ENCODE data around the gene GREB1L.
"Not testable (repeated sequence)": the region's sequence is repeated elsewhere in the genome, so short reads cannot be mapped to it uniquely, and the experiment has no call there.

- TF ChIP-seq, protein P1, sequence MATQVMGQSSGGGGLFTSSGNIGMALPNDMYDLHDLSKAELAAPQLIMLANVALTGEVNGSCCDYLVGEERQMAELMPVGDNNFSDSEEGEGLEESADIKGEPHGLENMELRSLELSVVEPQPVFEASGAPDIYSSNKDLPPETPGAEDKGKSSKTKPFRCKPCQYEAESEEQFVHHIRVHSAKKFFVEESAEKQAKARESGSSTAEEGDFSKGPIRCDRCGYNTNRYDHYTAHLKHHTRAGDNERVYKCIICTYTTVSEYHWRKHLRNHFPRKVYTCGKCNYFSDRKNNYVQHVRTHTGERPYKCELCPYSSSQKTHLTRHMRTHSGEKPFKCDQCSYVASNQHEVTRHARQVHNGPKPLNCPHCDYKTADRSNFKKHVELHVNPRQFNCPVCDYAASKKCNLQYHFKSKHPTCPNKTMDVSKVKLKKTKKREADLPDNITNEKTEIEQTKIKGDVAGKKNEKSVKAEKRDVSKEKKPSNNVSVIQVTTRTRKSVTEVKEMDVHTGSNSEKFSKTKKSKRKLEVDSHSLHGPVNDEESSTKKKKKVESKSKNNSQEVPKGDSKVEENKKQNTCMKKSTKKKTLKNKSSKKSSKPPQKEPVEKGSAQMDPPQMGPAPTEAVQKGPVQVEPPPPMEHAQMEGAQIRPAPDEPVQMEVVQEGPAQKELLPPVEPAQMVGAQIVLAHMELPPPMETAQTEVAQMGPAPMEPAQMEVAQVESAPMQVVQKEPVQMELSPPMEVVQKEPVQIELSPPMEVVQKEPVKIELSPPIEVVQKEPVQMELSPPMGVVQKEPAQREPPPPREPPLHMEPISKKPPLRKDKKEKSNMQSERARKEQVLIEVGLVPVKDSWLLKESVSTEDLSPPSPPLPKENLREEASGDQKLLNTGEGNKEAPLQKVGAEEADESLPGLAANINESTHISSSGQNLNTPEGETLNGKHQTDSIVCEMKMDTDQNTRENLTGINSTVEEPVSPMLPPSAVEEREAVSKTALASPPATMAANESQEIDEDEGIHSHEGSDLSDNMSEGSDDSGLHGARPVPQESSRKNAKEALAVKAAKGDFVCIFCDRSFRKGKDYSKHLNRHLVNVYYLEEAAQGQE (IDR thresholded peaks at IDR 0.05; ENCODE audit: insufficient replicate concordance, low read depth): not testable (repeated sequence)
- TF ChIP-seq POLR2AphosphoS5 (IDR thresholded peaks at IDR 0.05; ENCODE audit: low read depth); CTCF (IDR thresholded peaks at IDR 0.05; ENCODE audit: insufficient read depth, low read length); GABPA (IDR thresholded peaks at IDR 0.05; ENCODE audit: low read depth): not testable (repeated sequence)
Observed at GRCh38 chr18:21315126-21315525, 73.1 kb downstream of the GREB1L start.

Data from HL-60 (cell line).